Esophagus squamous epithelium (tissue), 5 donors: ENCODE data around the gene B4GALT7. TPM values are rescaled to one million over a fixed set of nuclear protein-coding genes. Genes with fewer than 3 reads are reported as not detected.

ENCODE experiments used
- DNase-seq: peaks from one replicate; lab custom pipeline; 2025; lab: John Stamatoyannopoulos, UW
- H3K27ac ChIP-seq, 4 donors: fragments of 200-600 bp; sonication (generic); one replicate each; pipeline ENCODE4 v1.5.1; 2016 to 2019; ENCODE audit warnings: mild to moderate bottlenecking in 1 of 4
- H3K27me3 ChIP-seq, 4 donors: fragments of 200-600 bp; sonication (generic); 1 replicate in 3 of 4; 2 replicates in 1 of 4; pipeline versions ENCODE4 v1.5.1 to v1.6.0; 2017 to 2021; ENCODE audit warnings: antibody characterized with exemption in 1 of 4
- H3K36me3 ChIP-seq, 3 donors: fragments of 200-600 bp; sonication (generic); one replicate each; pipeline ENCODE4 v1.5.1; 2016 to 2019
- H3K4me1 ChIP-seq, 3 donors: fragments of 200-600 bp; sonication (generic); one replicate each; pipeline ENCODE4 v1.5.1; 2017 to 2019
- H3K4me3 ChIP-seq, 4 donors: fragments of 200-600 bp; sonication (generic); 1 replicate in 3 of 4; 2 replicates in 1 of 4; pipeline ENCODE4 v1.5.1; 2016 to 2019; ENCODE audit warnings: mild to moderate bottlenecking in 2 of 4, moderate library complexity in 1 of 4
- H3K9me3 ChIP-seq, 3 donors: fragments of 200-600 bp; sonication (generic); one replicate each; pipeline ENCODE4 v1.5.1; 2016 to 2019
- CTCF ChIP-seq, 6 experiments: fragments of 450-650 bp in 4 of 6; fragments of 200-600 bp in 2 of 6; sonication (generic) in 2 of 6; IDR thresholded peaks; one replicate each; pipeline ENCODE4 v1.5.1; 2016 to 2019; ENCODE audit warnings: antibody characterized with exemption in 6 of 6, mild to moderate bottlenecking in 4 of 6, moderate library complexity in 4 of 6
- POLR2A ChIP-seq, 4 donors: fragments of 450-650 bp; IDR thresholded peaks; one replicate each; pipeline ENCODE4 v1.6.1; 2017; ENCODE audit warnings: antibody characterized with exemption in 4 of 4, mild to moderate bottlenecking in 4 of 4, moderate library complexity in 3 of 4
- WGBS, 2 donors: methylation state at CpG; one replicate each; pipeline ENCODE4 v1.1.5; 2018; 5-methylcytosine and 5-hydroxymethylcytosine counted together
- intact Hi-C: fragments of 100-400 bp; cut with DNase I; formaldehyde crosslinking; loops from one replicate; pipeline ENCODE4 v1.15.0; 2022
- total RNA-seq, 4 donors: library from RNA; depleted of rRNA; stranded (reverse); fragments of >200 nt; gene quantifications; one replicate each; pipeline ENCODE4 v1.1.0, GENCODE V29; 2016
- donor health status: DM: yes; HTN: yes; CAD: no.

The B4GALT7 gene
- total RNA-seq, 4 donors from 2014 or later, result 13.5 to 22.9 (median 15.8) TPM

- Histone ChIP-seq H3K9me3 (no peaks in the 10 kb centered on the region), H3K4me1 (peaks cover 6 to 17% (median 8%) of the 10 kb centered on the region in 3 donors), H3K27ac (no peak overlapping the region), H3K36me3 (no peaks in the 10 kb centered on the region), H3K4me3 (no peak overlapping the region), H3K27me3 (no peaks in the 10 kb centered on the region)
- DNase-seq, result no peak
- 67 to 78% methylated on average over 8 of the region's 8 CpGs for WGBS, 2 donors
- no peak for TF ChIP-seq CTCF (IDR thresholded peaks at IDR 0.05)
- TF ChIP-seq POLR2A (IDR thresholded peaks at IDR 0.05), result no peak
- intact Hi-C loops, result no loop called here
Observed at GRCh38 chr5:177578316-177578715, 21.6 kb upstream of the B4GALT7 start.

DNA sequence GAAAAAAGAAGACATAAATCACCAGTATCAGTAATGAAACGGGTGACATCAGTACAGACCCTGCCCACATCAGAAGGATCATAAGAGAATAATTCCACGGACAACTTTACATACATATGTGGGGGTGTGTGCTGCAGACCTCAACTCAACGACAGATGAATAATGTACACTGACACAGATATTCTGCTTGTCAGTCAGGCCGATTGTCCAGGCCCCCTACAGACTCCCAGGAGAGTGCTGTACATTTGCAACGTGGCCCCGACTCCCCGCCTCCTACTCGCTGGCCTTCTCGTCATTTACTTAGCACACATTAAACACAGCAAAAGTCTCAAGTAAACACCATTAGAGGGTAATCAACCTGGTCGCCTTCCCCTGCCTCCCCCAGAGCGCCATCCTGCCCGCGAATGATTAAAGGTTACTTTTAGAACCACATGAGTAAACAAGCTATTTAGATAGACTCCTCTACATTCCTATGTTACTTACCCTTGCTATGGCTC is 11.5 kb upstream of the B4GALT7 start:
- H3K27ac ChIP-seq, result no peak overlapping the region
- WGBS, 2 donors, result 46 to 53% methylated on average over 13 of the region's 13 CpGs
- H3K9me3 ChIP-seq, result no peaks in the 10 kb centered on the region
- H3K4me3 ChIP-seq, result no peak overlapping the region
- peaks cover 0 to 38% (median 0%) of the 10 kb centered on the region in 4 donors for H3K27me3 ChIP-seq
- no peak for DNase-seq
- peaks cover 0 to 3% (median 2%) of the 10 kb centered on the region in 3 donors for H3K36me3 ChIP-seq
- peaks cover 5 to 16% (median 8%) of the 10 kb centered on the region in 3 donors for H3K4me1 ChIP-seq
- no peak for TF ChIP-seq POLR2A (IDR thresholded peaks at IDR 0.05)
- no peak for TF ChIP-seq CTCF (IDR thresholded peaks at IDR 0.05)
- intact Hi-C loops, result no loop called here

DNA sequence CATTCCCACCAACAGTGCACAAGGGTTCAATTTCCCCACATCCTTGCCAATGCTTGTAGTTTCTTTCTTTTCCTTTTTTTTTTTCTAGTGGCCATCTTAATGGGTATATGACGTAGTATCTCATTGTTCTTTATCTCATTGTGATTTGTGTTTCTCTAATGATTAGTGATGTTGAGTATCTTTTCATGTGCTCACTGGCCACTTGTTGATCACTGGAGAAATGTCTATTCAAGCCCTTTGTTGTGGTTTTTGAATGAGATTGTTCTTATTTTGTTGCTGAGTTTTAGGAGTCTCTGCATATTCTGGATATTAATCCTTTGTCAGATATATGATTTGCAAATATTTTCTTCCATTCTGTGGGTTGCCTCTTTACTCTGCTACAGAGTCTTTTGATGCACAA is 9.5 kb upstream of the B4GALT7 start:
- intact Hi-C loops, result no loop called here
- 78 to 80% methylated on average over 1 of the region's 1 CpG for WGBS, 2 donors
- H3K4me1 ChIP-seq, result peaks cover 9 to 24% (median 11%) of the 10 kb centered on the region in 3 donors
- H3K9me3 ChIP-seq, result no peaks in the 10 kb centered on the region
- H3K27ac ChIP-seq, result no peak overlapping the region
- peaks cover 7 to 23% (median 20%) of the 10 kb centered on the region in 3 donors for H3K36me3 ChIP-seq
- peaks cover 0 to 33% (median 0%) of the 10 kb centered on the region in 4 donors for H3K27me3 ChIP-seq
- no peak for DNase-seq
- TF ChIP-seq CTCF (IDR thresholded peaks at IDR 0.05), result no peak
- H3K4me3 ChIP-seq, result no peak overlapping the region

DNA sequence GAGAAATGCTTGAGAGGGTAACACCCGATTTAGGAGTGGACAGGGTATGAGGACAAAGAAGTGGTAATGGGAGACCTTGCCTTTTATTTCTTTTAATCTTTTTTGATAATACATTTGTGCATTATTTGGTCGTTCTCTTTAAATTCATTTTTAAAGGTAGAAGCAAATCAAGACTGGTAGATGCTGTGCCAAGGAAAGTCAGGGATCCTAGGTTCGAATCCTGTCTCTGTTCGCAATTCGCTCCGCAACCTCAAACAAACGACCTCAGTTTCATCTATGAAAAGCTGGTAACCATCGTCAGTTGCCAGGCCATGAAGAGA is 8.3 kb upstream of the B4GALT7 start:
- TF ChIP-seq POLR2A (IDR thresholded peaks at IDR 0.05) (no peak), CTCF (IDR thresholded peaks at IDR 0.05) (no peak)
- H3K36me3 ChIP-seq, result peaks cover 18 to 35% (median 33%) of the 10 kb centered on the region in 3 donors
- intact Hi-C loops, result no loop called here
- H3K27ac ChIP-seq, result peak overlapping the region in 3 of 4 donors; percentile 77 to 92 (median 89)
- no peaks in the 10 kb centered on the region for H3K9me3 ChIP-seq
- peak overlapping the region; percentile 81 to 92 (median 82) for H3K4me3 ChIP-seq
- 17% methylated on average over 7 to 8 of the region's 8 CpGs for WGBS, 2 donors
- DNase-seq, result no peak
- peaks cover 9 to 24% (median 11%) of the 10 kb centered on the region in 3 donors for H3K4me1 ChIP-seq
- H3K27me3 ChIP-seq, result peaks cover 0 to 31% (median 0%) of the 10 kb centered on the region in 4 donors

- Histone ChIP-seq H3K4me3 (peak within 1 kb of the TSS; percentile 81 to 92 (median 82)), H3K27me3 (peaks cover 0 to 27% (median 0%) of the 10 kb centered on the region in 4 donors), H3K27ac (peak within 1 kb of the TSS; percentile 77 to 92 (median 89)), H3K36me3 (peaks cover 18 to 37% (median 35%) of the 10 kb centered on the region in 3 donors), H3K9me3 (no peaks in the 10 kb centered on the region), H3K4me1 (peaks cover 9 to 24% (median 11%) of the 10 kb centered on the region in 3 donors)
- TF ChIP-seq POLR2A (IDR thresholded peaks at IDR 0.05) (peak in 3 of 4 donors; percentile 77 to 92 (median 87)), CTCF (IDR thresholded peaks at IDR 0.05) (peak in 4 of 6 experiments; percentile 20 to 45 (median 34))
- DNase-seq, result peak; percentile 58
- WGBS, 2 donors, result 0 to 2% methylated on average over 7 to 25 of the region's 71 CpGs
- intact Hi-C loops, result no loop called here
Observed at GRCh38 chr5:177592010-177592834, 7.7 kb upstream of the B4GALT7 start, which contains the start of gene TMED9. TSS of gene TMED9 (plus strand) at chr5:177592203. CDS start at chr5:177592215, 12 bp downstream.
